K562 (cell line): ENCODE measurements around the gene NR1H2. TPM values are rescaled to one million over a fixed set of nuclear protein-coding genes. Genes with fewer than 3 reads are reported as not detected.

Experiments used
- CHD2 ChIP-seq: IDR thresholded peaks from 2 replicates; pipeline ENCODE4 v1.6.1; 2011; ENCODE audit warnings: low read depth, low read length
- CREM ChIP-seq: IDR thresholded peaks from 2 replicates; pipeline ENCODE4 v1.6.1; 2014; ENCODE audit warnings: antibody characterized with exemption, low read depth
- ETS2 ChIP-seq: IDR thresholded peaks from 2 replicates; pipeline ENCODE4 v1.6.1; 2016; ENCODE audit warnings: borderline replicate concordance, missing genetic modification characterization, mild to moderate bottlenecking, moderate library complexity, missing compliant biosample characterization; ENCODE audit not compliant: poor library complexity, severe bottlenecking
- IRF1 ChIP-seq: sonication (generic); formaldehyde crosslinking; IDR thresholded peaks from 2 replicates; pipeline ENCODE4 v1.8.0; 2022; ENCODE audit warnings: missing genetic modification reagents, mild to moderate bottlenecking, borderline replicate concordance
- LARP7 ChIP-seq: fragments of 450-650 bp; IDR thresholded peaks from 2 replicates; pipeline ENCODE4 v1.6.1; 2016
- MAFK ChIP-seq: IDR thresholded peaks from 2 replicates; pipeline ENCODE4 v1.6.1; 2011; ENCODE audit warnings: low read length, improper control_type of control experiment
- MGA ChIP-seq: fragments of 450-650 bp; IDR thresholded peaks from 2 replicates; pipeline ENCODE4 v1.6.1; 2016; ENCODE audit warnings: mild to moderate bottlenecking, moderate library complexity
- NBN ChIP-seq: fragments of 450-650 bp; IDR thresholded peaks from 2 replicates; pipeline ENCODE4 v1.6.1; 2016; ENCODE audit warnings: low read depth, mild to moderate bottlenecking
- PHB ChIP-seq: fragments of 250-450 bp; sonication (Bioruptor Pico); IDR thresholded peaks from 2 replicates; pipeline ENCODE4 v1.5.0; 2021
- SRF ChIP-seq, 2 experiments: fragments of 250-450, 450-650 bp in 1 of 2; sonication (Bioruptor Pico) in 1 of 2; sonication (generic) in 1 of 2; formaldehyde crosslinking; IDR thresholded peaks; 2 replicates each; pipeline versions ENCODE4 v1.5.0 to v1.5.1; 2020 to 2022; ENCODE audit warnings: mild to moderate bottlenecking in 1 of 2, missing genetic modification reagents in 1 of 2
- TRIM25 ChIP-seq: fragments of 450-650 bp; IDR thresholded peaks from 2 replicates; pipeline ENCODE4 v1.7.0; 2016; ENCODE audit warnings: borderline replicate concordance
- polyA plus RNA-seq, 8 experiments: library from polyadenylated mRNA; depleted of rRNA in 4 of 8; stranded (reverse) in 5 of 8; unstranded in 3 of 8; fragments of >200 nt; fragmentation: Nextera tagmentation in 2 of 8; fragmentation: Illumina TruSeq in 1 of 8; extraction: Ambion mirVana in 2 of 8; extraction: Trizol in 1 of 8; gene quantifications; 2 replicates each; pipeline versions ENCODE4 v1.2.1 to v1.2.3, GENCODE V29; 2011 to 2014; ENCODE audit warnings: inconsistent platforms in 1 of 8, missing spikeins in 1 of 8
- total RNA-seq, 7 experiments: library from RNA; depleted of rRNA in 6 of 7; stranded (reverse); fragments of >200 nt in 6 of 7; fragmentation: Illumina TruSeq in 2 of 7; extraction: Trizol in 2 of 7; gene quantifications; 2 replicates each; pipeline versions ENCODE4 v1.2.1 to v1.2.3, GENCODE V29; 2011 to 2021; ENCODE audit warnings: low replicate concordance in 1 of 7
- TF ChIP-seq, protein P1 (sequence below): fragments of 250-450 bp; sonication (Bioruptor Pico); IDR thresholded peaks from 2 replicates; pipeline ENCODE4 v1.5.0; 2021

Gene NR1H2
- total and polyA plus RNA-seq, 9 of the 15 experiments (the other 6 are each of a cell fraction or from before 2014, with no cell fraction given) = 0.11 to 73.8 (median 24.0) TPM

DNA sequence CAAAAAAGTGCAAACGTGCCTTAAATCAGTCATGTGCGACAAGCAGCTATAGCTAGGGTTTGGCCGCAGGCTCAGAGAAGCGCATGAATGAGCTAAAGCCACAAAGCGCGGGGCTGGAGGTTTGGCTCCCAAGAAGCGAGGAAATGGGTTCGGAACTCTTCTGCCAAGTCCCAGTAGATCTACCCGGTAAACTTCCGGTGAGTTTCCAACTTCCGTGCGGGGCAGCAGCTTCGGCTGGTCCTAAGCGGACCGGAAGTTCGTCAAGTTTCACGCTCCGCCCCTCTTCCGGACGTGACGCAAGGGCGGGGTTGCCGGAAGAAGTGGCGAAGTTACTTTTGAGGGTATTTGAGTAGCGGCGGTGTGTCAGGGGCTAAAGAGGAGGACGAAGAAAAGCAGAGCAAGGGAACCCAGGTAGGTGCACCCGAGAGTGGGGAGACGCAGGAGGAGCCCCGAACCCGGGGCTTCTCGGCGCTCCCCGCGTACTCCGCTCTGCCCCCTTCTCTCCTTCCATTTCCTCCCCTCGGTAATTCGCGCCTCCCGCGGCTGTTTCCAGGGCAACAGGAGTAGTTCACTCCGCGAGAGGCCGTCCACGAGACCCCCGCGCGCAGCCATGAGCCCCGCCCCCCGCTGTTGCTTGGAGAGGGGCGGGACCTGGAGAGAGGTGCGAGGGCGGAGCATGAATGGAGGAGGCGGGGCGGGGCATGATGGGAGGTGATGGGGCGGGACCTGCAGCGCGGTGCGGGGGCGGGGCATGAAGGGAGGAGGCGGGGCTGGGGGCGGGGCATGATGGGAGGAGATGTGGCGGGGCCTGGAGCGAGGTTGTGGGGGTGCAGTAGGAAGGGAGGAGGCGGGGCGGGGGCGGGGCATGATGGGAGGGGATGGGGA, at the start of gene NR1H2 (continued):
- TF ChIP-seq, protein P1, sequence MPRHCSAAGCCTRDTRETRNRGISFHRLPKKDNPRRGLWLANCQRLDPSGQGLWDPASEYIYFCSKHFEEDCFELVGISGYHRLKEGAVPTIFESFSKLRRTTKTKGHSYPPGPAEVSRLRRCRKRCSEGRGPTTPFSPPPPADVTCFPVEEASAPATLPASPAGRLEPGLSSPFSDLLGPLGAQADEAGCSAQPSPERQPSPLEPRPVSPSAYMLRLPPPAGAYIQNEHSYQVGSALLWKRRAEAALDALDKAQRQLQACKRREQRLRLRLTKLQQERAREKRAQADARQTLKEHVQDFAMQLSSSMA (CRISPR knock-in tag) = no peak
- TF ChIP-seq PHB (0 out of 2 replicates have a peak, but pooled peaks have one; percentile 76), CHD2 (peak; percentile 79), NBN (peak; percentile 73), CREM (peak; percentile 98), MGA (peak; percentile 21; the same call in 1 of the 2 replicates), MAFK (peak; percentile 29; the same call in 1 of the 2 replicates), SRF (CRISPR knock-in tag; IDR thresholded peaks at IDR 0.05) (peak in 1 of 2 experiments; percentile 69; a peak in 1 of 4 replicates), TRIM25 (no peak), LARP7 (no peak), ETS2 (no peak), IRF1 (no peak)
